GM18499 (cell line): Measurements from ENCODE around the gene MIEF1.
"Not testable (repeated sequence)": the region's sequence is repeated elsewhere in the genome, so short reads cannot be mapped to it uniquely, and the experiment has no call there.

ENCODE experiments used
- ATAC-seq: cut with Tn5 transposase; IDR thresholded peaks from one replicate; pipeline ENCODE4 v1.9.1; 2021; ENCODE audit warnings: moderate number of reproducible peaks; ENCODE audit not compliant: insufficient read depth, unreplicated experiment

The MIEF1 gene

GRCh38 chr22:39489094-39490068, 12.7 kb upstream of the MIEF1 start:
- no peak for ATAC-seq

GRCh38 chr22:39490135-39490798, 11.8 kb upstream of the MIEF1 start:
- ATAC-seq = no peak

GRCh38 chr22:39490966-39491680, 11.0 kb upstream of the MIEF1 start:
- no peak for ATAC-seq

GRCh38 chr22:39491696-39492095, 10.4 kb upstream of the MIEF1 start:
- no peak for ATAC-seq

GRCh38 chr22:39492186-39492585, 9.9 kb upstream of the MIEF1 start:
- no peak for ATAC-seq

GRCh38 chr22:39493759-39494158, 8.3 kb upstream of the MIEF1 start:
- ATAC-seq = no peak

- no peak for ATAC-seq
These were observed 7.5 kb upstream of the MIEF1 start for GRCh38 chr22:39494471-39495120.

GRCh38 chr22:39496131-39496838, 5.8 kb upstream of the MIEF1 start:
- no peak for ATAC-seq

- no peak for ATAC-seq
These were observed 4.7 kb upstream of the MIEF1 start for GRCh38 chr22:39497429-39497828.

- no peak for ATAC-seq
These were observed 3.7 kb upstream of the MIEF1 start for GRCh38 chr22:39498368-39498767.

- ATAC-seq = no peak
These were observed 3.3 kb upstream of the MIEF1 start for GRCh38 chr22:39498802-39499201.

- no peak for ATAC-seq
These were observed 2.0 kb upstream of the MIEF1 start for GRCh38 chr22:39500101-39500500.

- no peak for ATAC-seq
These were observed 414 bp upstream of the MIEF1 start for GRCh38 chr22:39501644-39502108.

- ATAC-seq = no peak
These were observed 809 bp downstream of the MIEF1 start for GRCh38 chr22:39502789-39503409.

- ATAC-seq = no peak
These were observed 1.5 kb downstream of the MIEF1 start for GRCh38 chr22:39503630-39504029.

GRCh38 chr22:39504071-39504470, 2.0 kb downstream of the MIEF1 start:
- ATAC-seq = no peak

GRCh38 chr22:39507021-39507420, 4.9 kb downstream of the MIEF1 start:
- ATAC-seq = not testable (repeated sequence)

GRCh38 chr22:39508393-39508792, 6.3 kb downstream of the MIEF1 start:
- no peak for ATAC-seq

GRCh38 chr22:39510529-39511149, 8.5 kb downstream of the MIEF1 start:
- no peak for ATAC-seq
